ENCODE results near the gene ZNF345.

GRCh38 chr19:36849701-36850558 is 746 bp upstream of the ZNF345 start:
- TF ChIP-seq, protein P1, sequence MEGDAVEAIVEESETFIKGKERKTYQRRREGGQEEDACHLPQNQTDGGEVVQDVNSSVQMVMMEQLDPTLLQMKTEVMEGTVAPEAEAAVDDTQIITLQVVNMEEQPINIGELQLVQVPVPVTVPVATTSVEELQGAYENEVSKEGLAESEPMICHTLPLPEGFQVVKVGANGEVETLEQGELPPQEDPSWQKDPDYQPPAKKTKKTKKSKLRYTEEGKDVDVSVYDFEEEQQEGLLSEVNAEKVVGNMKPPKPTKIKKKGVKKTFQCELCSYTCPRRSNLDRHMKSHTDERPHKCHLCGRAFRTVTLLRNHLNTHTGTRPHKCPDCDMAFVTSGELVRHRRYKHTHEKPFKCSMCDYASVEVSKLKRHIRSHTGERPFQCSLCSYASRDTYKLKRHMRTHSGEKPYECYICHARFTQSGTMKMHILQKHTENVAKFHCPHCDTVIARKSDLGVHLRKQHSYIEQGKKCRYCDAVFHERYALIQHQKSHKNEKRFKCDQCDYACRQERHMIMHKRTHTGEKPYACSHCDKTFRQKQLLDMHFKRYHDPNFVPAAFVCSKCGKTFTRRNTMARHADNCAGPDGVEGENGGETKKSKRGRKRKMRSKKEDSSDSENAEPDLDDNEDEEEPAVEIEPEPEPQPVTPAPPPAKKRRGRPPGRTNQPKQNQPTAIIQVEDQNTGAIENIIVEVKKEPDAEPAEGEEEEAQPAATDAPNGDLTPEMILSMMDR (IDR thresholded peaks at IDR 0.05; ENCODE audit: low read depth, low read length, poor library complexity, severe bottlenecking) = no peak
- no peak for TF ChIP-seq EZH2phosphoT487 (IDR thresholded peaks at IDR 0.05; ENCODE audit: borderline replicate concordance, low read length)

Data from DOHH2 (cell line).